Fibroblast of peridontal ligament (primary cell): ENCODE results near the gene CTAGE1.
"Not testable (repeated sequence)": the region's sequence is repeated elsewhere in the genome, so short reads cannot be mapped to it uniquely, and the experiment has no call there.

Source experiments
- DNase-seq: peaks from one replicate; pipeline ENCODE4 v3.0.0-alpha.2; 2010; ENCODE audit errors: extremely low read depth

Gene CTAGE1, protein sequence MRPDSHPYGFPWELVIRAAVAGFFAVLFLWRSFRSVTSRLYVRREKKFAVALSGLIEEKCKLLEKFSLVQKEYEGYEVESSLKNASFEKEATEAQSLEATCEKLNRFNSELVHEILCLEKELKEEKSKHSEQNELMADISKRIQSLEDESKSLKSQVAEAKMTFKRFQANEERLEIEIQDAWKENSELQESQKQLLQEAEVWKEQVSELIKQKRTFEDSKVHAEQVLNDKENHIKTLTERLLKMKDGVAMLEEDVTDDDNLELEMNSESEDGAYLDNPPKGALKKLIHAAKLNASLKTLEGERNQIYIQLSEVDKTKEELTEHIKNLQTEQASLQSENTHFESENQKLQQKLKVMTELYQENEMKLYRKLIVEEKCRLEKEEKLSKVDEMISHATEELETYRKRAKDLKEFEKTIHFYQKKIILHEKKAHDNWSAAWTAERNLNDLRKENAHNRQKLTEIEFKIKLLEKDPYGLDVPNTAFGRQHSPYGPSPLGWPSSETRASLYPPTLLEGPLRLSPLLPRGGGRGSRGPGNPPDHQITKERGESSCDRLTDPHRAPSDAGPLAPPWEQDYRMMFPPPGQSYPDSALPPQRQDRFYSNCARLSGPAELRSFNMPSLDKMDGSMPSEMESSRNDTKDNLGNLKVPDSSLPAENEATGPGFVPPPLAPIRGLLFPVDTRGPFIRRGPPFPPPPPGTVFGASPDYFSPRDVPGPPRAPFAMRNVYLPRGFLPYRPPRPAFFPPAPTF

DNA sequence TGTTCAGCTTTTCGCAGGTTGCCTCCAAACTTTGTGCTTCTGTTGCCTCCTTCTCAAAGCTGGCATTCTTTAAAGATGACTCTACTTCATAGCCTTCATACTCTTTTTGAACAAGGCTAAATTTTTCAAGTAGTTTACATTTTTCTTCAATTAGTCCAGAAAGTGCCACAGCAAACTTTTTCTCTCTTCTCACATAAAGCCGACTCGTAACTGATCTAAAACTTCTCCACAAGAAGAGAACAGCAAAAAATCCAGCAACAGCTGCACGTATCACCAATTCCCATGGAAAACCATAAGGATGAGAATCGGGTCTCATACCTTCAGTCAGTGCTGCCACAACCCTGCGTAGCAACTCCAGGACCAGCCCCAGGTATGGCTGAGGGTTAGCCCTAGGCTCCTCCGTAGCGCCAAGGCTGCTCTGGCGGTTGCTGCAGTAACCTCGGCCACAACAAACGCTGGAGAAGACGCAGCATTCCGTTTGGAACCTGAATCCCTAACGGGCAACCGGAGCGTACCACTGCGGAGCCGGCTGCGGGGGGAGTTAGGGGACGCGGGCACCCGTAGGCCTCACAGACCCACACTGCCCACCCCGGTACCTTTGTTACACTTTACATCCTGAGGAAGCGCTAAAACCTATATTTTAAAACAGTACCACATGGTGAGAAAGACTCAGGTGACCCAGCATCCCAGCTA lies at the start of gene CTAGE1:
CTAGE1 (minus strand) TSS at position 420 of the 693 bp plus-strand sequence; CDS start at position 316, 104 bp downstream.
- DNase-seq, result no peak

DNA sequence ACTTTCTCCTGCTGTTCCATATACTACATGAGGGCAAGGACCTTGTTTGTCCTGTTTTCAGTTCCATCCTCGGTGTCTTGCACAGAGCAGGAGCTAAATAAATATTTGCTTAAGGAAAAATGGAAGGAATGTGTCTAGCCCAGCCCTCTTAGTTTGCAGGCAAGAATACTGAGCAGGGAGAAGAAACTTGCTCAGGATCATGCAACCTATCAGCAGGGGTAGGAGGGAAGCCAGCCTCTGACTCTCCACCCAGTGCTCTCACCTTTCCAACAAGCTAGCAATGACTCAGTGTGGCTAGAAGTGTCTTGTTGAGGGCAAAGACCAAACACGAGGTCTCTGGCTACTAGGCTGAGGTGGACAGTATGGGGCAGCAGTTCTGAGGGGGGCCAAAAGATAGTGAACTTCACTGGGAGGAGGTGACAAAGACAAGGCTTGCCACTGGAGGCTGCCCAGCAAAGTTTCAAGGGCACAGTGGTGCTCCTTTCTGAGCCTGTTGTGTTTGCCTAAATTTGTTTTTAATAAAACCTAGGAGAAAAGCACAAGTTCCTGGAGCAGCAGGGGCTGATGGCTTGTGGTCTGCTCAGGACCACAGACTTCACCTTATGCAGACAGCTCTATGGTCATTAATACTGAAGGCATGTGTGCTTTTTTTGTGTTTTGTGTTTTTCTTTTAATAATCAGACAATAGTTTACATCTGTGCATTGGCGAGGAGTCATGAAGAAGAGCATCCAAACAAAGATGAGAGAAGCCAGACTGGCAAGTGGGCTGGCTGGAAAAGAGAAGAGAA lies 49.1 kb upstream of the CTAGE1 start:
- DNase-seq, result peak; percentile 47

DNA sequence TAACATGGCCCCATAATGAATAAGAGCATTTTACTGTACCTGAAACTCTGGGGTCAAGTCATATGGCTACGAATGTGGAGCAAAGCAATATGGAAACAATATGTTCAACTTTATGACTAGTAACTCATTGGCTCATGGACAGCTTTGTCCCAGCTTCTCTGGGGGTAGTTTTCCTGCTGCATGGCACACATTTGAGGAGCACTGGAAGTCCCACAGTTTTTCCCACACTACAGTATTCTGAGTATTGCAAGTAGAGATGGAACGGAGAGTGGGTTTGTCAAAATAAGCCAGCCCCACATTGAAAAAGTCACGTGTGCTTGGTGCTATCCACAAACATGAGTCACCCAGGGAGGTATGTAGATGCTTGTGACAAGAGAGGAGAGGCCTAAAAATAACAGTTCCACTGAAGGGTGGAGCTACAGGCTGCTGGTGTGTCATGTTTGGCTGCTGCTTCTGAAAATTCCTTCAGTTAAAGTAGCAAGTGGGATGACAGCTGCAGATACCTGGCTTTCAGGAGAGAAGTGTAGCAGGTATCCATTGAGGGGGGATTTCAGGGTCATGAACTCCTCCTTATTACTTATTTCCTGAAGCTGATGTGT lies 48.2 kb upstream of the CTAGE1 start:
- peak; percentile 88 for DNase-seq

DNA sequence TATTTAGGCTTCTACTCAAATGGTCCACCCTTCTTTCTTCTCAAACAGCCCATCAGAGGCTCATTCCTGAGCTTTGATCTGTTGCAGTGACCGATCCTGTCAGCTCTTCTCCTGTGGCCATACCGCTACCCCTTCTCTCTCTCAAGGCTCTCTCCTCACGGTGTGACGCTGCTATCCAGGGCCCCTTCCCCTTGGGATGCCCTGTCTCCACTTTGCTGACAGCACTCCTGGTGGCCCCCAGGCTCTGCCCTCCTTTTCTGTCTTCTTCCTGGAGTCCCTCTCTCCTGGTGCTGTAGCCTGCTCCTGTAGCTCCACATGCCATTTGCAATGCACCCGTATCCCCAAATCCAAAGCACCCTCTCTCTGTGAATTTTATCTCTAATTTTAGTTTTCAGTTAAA lies 45.4 kb upstream of the CTAGE1 start:
- no peak for DNase-seq

DNA sequence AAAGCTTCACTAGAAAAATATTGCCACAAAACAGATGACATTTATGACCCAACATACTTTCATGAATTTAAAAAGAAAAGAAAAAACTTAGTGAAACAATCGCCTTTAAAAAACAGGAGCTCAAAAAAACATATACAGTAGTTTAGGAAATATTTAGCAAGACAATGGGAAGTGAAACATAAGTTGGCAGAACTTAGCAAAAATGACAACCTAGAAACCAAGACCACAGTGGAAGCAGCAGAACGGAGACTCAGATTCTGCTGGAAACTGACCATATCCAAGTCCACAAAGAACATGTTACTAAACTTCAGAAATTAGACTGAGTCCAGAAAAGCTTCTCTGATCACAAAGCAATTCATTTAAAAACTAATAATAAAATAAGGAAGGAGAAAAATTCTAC lies 41.8 kb upstream of the CTAGE1 start:
- no peak for DNase-seq

DNA sequence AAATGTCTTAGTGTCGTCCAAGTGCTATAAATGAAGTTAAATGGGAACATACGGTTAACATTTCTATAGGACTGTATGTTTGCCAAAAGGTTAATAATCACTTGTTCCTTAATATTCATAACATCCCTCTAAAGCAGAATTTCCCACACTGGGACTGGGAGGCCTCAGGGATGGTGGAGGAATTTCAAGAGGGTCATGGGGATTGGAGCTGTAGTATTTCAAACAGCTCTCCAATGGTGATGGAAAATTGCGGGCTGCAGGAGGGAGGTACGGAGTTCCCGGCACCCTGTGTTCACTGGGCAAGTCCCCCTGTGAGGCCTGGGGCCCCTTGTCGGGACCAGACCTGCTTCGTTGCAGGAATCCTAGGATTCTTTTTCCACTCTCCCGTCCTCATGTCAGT lies 39.8 kb upstream of the CTAGE1 start:
- no peak for DNase-seq

DNA sequence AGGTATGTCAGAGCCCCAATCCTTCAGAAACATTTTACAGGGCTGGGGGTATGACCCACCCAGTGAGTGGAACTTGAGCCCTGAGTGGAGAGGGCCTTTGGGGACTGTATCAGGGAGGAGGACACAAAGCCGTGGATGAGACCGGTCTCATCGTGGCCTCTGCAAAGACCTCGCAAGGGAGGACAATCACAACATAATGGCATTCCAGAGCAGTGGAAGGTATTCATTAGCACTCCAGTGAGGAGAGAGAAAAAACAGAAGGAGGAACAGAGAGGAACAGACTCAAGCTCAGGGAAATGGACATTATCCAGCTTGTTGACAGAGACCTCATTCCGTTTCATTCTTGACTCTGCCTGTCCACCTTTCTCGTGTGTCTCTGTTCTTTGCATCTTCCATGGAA lies 38.8 kb upstream of the CTAGE1 start:
- DNase-seq, result no peak

DNA sequence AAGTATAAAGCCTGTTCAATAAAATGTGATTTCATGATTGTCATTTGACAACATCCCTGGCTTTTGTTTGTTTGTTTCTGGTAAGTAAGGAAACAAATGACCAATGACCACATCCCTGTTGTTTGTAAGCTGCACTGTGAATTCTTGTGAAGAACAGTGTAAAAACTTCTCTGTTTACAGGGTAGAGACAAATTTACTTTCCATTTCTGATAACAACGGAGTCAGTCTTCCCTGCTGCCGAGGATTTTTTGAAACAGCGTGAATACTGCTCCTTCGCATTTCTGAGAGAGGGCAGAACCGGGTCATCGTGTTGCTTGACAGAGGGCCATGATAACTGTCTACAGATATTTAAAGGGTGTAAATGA lies 38.4 kb upstream of the CTAGE1 start:
- DNase-seq, result no peak

DNA sequence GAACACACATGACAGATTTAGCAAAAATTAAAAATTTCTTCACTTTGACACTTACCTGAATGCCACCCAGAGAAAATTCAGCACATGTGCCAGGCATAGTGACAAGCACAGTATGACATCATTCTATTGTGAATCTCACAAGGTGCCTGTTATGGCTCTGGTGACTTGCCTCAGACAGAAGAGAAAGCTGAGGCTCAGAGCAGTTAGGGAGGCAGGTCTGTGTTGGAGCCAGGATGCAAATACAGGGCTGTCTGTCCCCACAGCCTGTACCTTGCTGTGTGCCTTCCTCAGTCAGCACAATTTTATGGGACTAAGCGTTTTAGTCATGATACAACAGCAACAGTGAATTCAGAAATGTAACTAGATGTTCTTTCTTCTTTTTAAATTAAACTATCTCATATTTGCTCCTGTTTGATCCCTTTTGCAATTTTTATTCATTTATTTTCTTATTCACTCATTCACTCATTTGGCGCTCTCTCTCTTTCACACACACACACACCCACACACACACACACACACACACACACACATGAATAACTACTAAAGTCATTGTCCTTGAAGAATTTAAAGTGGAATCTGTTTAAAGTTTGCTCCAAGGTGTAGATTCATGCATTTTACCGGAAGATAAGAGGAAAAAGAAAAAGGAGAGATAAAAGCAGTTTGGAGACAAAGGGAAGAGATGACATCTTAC lies 37.9 kb upstream of the CTAGE1 start:
- DNase-seq, result no peak

DNA sequence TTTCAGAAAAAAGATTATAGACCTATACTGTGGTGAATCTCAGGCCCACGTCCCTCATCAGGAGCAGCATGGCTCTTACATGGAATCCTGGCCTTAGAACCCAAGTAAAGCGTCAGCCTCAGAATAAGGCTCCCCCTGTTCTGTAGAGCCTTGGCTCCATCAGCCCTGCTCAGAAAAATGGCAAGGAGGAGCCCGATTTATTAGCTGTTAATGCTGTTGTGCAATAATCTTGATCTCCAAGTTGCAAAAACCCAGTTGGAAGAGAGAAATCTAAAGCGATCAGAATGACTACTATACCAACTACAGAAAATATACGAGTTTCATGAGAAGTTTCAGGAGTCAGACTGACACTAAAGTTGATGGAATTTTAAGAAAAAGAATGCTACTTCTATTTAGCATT lies 35.6 kb upstream of the CTAGE1 start:
- DNase-seq, result no peak

DNA sequence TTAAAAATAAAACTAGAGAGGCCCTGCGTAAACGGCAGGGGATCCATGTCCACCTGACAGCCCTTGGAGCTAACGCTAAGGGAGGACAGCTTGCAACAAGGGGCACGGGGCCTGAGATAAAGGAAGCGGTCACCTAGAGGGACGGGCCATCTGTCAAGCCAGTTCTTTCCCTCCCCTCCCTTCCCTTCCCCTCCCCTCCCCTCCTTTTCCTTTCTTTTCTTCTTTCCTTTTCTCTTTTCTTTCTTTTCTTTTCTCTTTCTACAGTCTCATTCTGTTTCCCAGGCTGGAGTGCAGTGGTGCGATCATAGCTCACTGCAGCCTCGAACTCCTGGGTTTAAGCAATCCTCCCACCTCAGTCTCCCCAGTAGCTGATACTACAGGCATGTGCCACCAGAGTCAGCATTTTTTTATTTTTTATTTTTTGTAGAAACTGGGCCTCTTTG lies 34.5 kb upstream of the CTAGE1 start:
- no peak for DNase-seq

DNA sequence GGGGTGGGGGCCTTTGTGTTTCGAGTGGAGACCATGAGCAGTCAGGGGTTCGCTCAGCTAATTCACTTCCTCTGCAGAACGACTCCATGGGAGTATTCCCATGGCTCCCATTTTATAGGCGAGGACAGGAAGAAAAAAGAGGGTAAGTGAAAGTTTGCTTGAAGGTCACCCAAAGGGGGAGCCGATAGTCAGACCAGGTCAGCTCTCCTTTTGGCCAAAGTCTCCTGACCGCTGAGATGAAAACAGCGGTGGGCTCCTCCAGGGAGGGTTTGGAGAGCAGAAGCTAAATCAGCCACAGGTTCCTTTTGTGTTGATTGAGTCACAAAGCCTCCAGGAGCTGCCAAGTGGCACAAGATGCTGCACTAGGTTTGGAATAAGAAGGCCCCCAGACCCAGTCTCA lies 34.1 kb upstream of the CTAGE1 start:
- DNase-seq, result no peak

DNA sequence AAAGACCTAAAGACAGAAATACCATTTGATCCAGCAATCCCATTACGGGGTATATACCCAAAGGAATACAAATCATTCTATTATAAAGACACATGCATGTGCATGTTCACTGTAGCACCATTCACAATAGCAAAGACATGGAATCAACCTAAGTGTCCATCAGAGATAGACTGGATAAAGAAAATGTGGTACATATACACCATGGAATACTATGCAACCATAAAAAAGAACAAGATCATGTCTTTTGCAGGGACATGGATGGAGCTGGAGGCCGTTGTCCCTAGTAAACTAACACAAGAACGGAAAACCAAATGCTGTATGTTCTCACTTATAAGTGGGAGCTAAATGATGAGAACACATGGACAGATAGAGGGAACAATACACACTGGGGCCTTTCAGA lies 33.1 kb upstream of the CTAGE1 start:
- DNase-seq, result not testable (repeated sequence)

DNA sequence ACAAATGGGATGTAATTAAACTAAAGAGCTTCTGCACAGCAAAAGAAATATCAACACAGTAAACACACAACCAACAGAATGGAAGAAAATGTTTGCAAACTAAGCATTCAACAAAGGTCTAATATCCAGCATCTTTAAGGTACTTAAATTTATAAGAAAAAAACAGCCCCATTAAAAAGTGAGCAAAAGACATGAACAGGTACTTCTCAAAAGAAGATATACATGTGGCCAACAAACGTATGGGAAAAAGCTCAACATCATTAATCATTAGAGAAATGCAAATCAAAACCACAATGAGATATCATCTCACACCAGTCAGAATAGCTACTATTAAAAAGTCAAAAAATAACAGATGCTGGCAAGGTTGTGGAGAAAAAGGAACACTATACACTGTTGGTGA lies 32.6 kb upstream of the CTAGE1 start:
- DNase-seq, result not testable (repeated sequence)

DNA sequence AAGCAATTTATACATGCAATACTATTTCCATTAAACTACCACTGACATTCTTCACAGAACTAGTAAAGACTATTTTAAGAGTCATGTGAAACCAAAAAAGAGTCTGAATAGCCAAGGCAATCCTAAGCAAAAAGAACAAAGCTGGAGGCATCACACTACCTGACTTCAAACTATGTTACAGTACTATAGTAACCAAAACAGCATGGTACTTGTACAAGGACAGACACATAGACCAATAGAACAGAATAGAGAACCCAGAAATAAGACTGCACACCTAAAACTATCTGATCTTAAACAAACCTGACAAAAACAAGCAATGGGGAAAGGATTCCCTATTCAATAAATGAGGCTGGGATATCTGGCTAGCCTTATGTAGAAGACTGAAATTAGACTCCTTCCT lies 32.0 kb upstream of the CTAGE1 start:
- DNase-seq, result not testable (repeated sequence)

DNA sequence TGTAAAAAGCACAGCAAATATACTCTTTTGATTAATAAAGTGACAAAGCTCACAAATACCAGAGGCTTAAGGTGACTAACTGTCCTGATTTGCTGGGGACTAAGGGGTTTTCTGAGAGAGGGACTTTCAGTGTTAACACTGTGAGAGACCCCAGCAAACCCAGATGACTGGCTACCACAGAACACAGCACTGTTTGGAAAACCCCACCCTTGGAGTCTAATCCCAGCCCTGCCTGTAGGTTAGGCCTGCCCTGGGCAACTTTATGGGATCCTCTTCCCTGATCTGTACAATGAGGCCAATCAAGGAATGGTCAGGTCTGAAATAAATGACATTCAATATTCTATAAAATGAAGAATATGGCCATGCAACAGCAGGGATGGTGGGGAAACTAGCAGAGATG lies 30.5 kb upstream of the CTAGE1 start:
- DNase-seq, result no peak

DNA sequence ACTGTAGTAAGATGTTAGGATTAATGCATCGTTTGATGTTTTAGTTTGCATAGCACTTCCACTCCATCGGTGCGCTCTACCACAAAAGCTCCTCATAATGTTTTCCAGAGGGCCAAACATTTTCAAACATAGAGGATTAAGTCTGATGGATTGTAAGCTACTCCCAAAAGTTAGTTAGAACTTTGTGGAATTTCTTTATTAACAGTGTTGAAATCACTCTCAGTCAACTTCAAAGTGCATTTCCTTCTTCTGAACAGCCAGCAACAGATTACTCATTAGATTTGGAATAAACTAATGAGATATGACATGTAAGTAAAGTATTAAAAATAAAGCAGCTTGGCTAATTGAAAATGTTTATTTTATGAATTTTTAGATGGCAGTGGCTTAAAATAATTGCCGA lies 30.1 kb upstream of the CTAGE1 start:
- no peak for DNase-seq

DNA sequence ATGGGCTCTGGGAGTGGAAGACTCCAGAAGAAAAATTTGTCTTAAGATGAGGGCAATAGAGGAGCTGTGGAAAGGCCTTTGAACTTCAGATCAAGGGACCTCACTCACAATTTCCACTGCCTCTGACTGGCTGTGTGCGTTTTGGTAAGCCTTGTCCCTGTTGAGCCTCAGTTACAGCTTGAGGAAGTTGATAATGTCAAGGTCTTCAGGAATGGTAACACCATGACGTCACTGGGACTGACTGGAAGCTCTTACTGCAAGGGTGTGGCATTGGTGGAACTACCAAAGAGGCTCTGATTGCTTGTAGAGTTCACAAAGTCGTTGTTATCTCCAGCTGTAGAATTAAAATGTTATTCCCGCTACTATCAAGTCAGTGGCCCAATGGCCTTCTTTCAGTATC lies 29.2 kb upstream of the CTAGE1 start:
- DNase-seq, result no peak

DNA sequence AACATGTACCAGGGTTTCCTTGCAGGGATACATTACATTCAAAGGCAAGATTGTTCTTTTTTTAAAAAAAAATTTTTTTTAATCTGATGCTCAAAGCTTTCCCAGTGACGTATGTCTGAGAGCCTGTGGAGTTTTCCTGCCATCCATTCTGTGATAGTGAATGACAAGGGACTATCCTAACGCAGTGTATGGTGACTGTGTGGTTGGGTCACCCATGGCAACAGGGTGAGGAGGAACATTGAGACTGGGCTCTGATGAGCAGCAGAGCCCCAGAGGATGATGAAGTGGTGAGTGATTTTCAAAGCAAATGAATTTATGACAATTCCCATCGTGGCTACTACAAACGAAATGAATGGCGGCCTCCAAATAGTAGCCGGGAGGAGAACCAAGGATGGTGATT lies 28.6 kb upstream of the CTAGE1 start:
- no peak for DNase-seq

DNA sequence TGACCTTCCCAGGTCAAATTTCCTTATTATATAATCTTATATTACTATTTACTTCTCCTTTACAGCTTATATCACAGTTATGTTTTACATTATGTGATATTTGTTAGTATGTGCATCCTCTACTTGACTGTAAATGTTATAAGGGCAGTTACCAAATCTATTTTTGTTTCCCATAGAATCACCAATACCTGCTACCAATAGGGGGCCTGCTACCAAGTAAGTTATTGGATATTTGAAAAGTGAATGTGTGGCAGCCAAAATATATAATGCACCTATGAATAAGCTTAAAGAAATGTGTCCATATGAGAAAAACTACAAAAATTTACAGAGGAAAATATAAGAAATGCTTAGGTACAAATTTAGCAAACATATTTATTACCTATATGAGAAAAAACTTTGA lies 23.9 kb upstream of the CTAGE1 start:
- DNase-seq, result no peak

DNA sequence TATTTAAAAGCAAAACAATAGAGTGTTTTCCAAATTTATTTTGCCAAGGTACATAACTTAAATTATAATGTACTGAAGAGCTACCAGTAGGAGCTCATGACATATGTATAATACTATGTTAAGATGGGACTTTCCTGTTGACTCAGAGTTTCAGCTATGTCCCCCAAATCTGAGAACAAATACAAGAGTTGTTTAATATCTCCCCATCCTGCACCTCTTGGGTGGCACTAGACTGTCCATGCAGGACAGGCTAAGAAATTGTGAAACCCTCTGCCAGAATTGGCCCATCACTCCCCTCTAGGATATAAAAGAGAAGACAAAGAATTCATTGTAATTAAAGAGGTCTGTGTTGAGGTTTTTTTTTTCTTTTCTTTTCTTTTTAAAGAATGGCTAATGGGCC lies 21.7 kb upstream of the CTAGE1 start:
- peak; percentile 10 for DNase-seq
